Esophagus squamous epithelium (tissue), 4 donors: ENCODE measurements around the gene SMTN.

Experiments used
- CTCF ChIP-seq, 6 experiments: fragments of 450-650 bp in 4 of 6; fragments of 200-600 bp in 2 of 6; sonication (generic) in 2 of 6; IDR thresholded peaks; one replicate each; pipeline ENCODE4 v1.5.1; 2016 to 2019; ENCODE audit warnings: antibody characterized with exemption in 6 of 6, mild to moderate bottlenecking in 4 of 6, moderate library complexity in 4 of 6
- POLR2A ChIP-seq, 4 donors: fragments of 450-650 bp; IDR thresholded peaks; one replicate each; pipeline ENCODE4 v1.6.1; 2017; ENCODE audit warnings: antibody characterized with exemption in 4 of 4, mild to moderate bottlenecking in 4 of 4, moderate library complexity in 3 of 4

- TF ChIP-seq CTCF (IDR thresholded peaks at IDR 0.05) (no peak), POLR2A (IDR thresholded peaks at IDR 0.05) (no peak)
These were observed 41.6 kb downstream of the SMTN start, which contains the start of gene INPP5J for GRCh38 chr22:31122532-31123291.
